Measurements from ENCODE around the gene SYT9. TPM values are rescaled to one million over a fixed set of nuclear protein-coding genes. Genes with fewer than 3 reads are reported as not detected.

Gene SYT9
- polyA plus RNA-seq, 1 of the 3 experiments (the other 2 are of a cell fraction): 0.10 TPM

GRCh38 chr11:7319501-7319900, 67.8 kb downstream of the SYT9 start:
- no peaks in the 10 kb centered on the region for H3K27me3 ChIP-seq (ENCODE audit: insufficient read depth)
- H3K36me3 ChIP-seq (replicated peaks in 1 of 2; ENCODE audit: control insufficient read depth in 1 of 2, insufficient read depth in 2 of 2, low read length in 1 of 2): no peaks in the 10 kb centered on the region
- H3K4me3 ChIP-seq (ENCODE audit: low read depth in 2 of 2, low read length in 1 of 2): no peak overlapping the region
- CTCF ChIA-PET: interaction anchor here (1.2 kb wide), 1 partner anchor 12 kb away, joined by 4 read pairs; no protein-coding TSS in a partner anchor
- DNase-seq: no peak
- no peak for TF ChIP-seq RFX5 (IDR thresholded peaks at IDR 0.05; ENCODE audit: low read length)
- no peak overlapping the region for H3K27ac ChIP-seq (ENCODE audit: low read depth in 2 of 2, low read length in 1 of 2)
- no peaks in the 10 kb centered on the region for H3K9me2 ChIP-seq
- H2AFZ ChIP-seq (ENCODE audit: low read depth): no peak overlapping the region
- no peak overlapping the region for H3K4me2 ChIP-seq
- no peaks in the 10 kb centered on the region for H3K9me3 ChIP-seq
- no peaks in the 10 kb centered on the region for H4K20me1 ChIP-seq (ENCODE audit: insufficient read depth)
- H3F3A ChIP-seq (replicated peaks; ENCODE audit: insufficient read depth): no peaks in the 10 kb centered on the region
- H3K9ac ChIP-seq: no peak overlapping the region
- whole genome bisulfite sequencing (ENCODE audit: low lambda C conversion rate): 17% methylated on average over 2 of the region's 2 CpGs
- H3K79me2 ChIP-seq (ENCODE audit: insufficient read depth): no peaks in the 10 kb centered on the region
- no peaks in the 10 kb centered on the region for H3K4me1 ChIP-seq (ENCODE audit: control insufficient read depth in 1 of 2, insufficient read depth in 2 of 2, low read depth in 1 of 2, low read length in 1 of 2)
- POLR2A ChIA-PET: no interaction called here

- Histone ChIP-seq H4K20me1 (ENCODE audit: insufficient read depth) (no peaks in the 10 kb centered on the region), H3K27ac (ENCODE audit: low read depth in 2 of 2, low read length in 1 of 2) (no peak overlapping the region), H3K36me3 (replicated peaks in 1 of 2; ENCODE audit: control insufficient read depth in 1 of 2, insufficient read depth in 2 of 2, low read length in 1 of 2) (no peaks in the 10 kb centered on the region), H3F3A (replicated peaks; ENCODE audit: insufficient read depth) (no peaks in the 10 kb centered on the region), H3K4me2 (no peak overlapping the region), H3K79me2 (ENCODE audit: insufficient read depth) (no peaks in the 10 kb centered on the region), H2AFZ (ENCODE audit: low read depth) (no peak overlapping the region), H3K27me3 (ENCODE audit: insufficient read depth) (no peaks in the 10 kb centered on the region), H3K9me3 (no peaks in the 10 kb centered on the region), H3K4me3 (ENCODE audit: low read depth in 2 of 2, low read length in 1 of 2) (no peak overlapping the region), H3K4me1 (ENCODE audit: control insufficient read depth in 1 of 2, insufficient read depth in 2 of 2, low read depth in 1 of 2, low read length in 1 of 2) (no peaks in the 10 kb centered on the region), H3K9ac (no peak overlapping the region), H3K9me2 (no peaks in the 10 kb centered on the region)
- no peak for DNase-seq
- ChIA-PET POLR2A (no interaction called here), CTCF (interaction anchor here (1.2 kb wide), 1 partner anchor 11 kb away, joined by 4 read pairs; no protein-coding TSS in a partner anchor)
- TF ChIP-seq CHD2 (IDR thresholded peaks at IDR 0.05; ENCODE audit: low read length, partially characterized antibody) (no peak), MAX (IDR thresholded peaks at IDR 0.05; ENCODE audit: low read depth) (no peak), YY1 (IDR thresholded peaks at IDR 0.05; ENCODE audit: low read depth) (no peak), ZBTB33 (IDR thresholded peaks at IDR 0.05; ENCODE audit: borderline replicate concordance, low read depth) (no peak), SIN3A (IDR thresholded peaks at IDR 0.05; ENCODE audit: borderline replicate concordance, low read depth, low read length) (no peak), EP300 (IDR thresholded peaks at IDR 0.05; ENCODE audit: borderline replicate concordance in 1 of 2, low read depth in 1 of 2, low read length in 1 of 2) (no peak), RXRA (IDR thresholded peaks at IDR 0.05; ENCODE audit: borderline replicate concordance, low read depth) (no peak), FOSL2 (IDR thresholded peaks at IDR 0.05; ENCODE audit: borderline replicate concordance, low read depth) (no peak), RFX5 (IDR thresholded peaks at IDR 0.05; ENCODE audit: low read length) (no peak)
Measured at GRCh38 chr11:7320306-7320705, 68.6 kb downstream of the SYT9 start.
